ENCODE measurements around the gene DGKI. TPM values are rescaled to one million over a fixed set of nuclear protein-coding genes. Genes with fewer than 3 reads are reported as not detected.

DGKI gene
- total RNA-seq, 1 experiment from 2014 or later = 0.55 TPM

DNA sequence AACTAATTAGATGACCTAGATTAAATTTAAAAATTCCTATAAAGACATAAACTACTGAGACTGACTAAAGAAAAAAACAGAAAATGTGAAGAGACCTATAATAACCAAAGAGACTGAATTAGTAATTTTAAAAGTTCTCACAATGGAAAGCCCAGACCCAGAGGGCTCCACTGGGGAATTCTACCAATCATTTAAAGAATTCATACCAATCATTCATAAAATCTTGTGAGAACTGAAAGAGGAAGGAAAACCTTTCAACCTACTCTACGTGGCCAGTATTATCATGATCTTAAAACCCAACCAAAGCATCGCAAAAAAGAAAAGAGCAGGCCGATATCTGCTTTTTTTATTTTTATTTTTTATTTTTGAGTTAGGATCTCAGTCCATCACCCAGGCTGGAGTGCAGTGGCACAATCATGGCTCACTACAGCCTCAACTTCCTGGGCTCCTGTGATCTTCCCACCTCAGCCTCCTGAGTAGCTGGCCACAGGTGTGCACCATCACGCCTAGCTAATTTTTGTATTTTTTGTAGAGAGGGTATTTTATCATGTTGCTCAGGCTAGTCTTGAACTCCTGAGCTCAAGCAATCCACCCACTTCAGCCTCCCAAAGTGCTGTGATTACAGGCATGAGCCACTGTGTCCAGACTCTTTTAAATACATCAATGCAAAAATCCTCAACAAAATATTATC lies 48.6 kb downstream of the DGKI start:
- Histone ChIP-seq H3K4me1 (ENCODE audit: insufficient read depth, low read length) (peaks cover 3% of the 10 kb centered on the region; the same call in 1 of the 2 replicates), H3K23ac (ENCODE audit: insufficient read length, low read depth, low read length) (no peak overlapping the region), H2BK12ac (ENCODE audit: insufficient read length, low read depth, low read length) (no peak overlapping the region), H4K8ac (replicated peaks; ENCODE audit: insufficient read length, low read depth, low read length) (no peak overlapping the region), H3K56ac (ENCODE audit: insufficient read length, low read depth, low read length) (no peak overlapping the region), H4K91ac (ENCODE audit: insufficient read length, low read depth, low read length) (no peak overlapping the region), H3K4me2 (ENCODE audit: insufficient read depth, insufficient read length, low read length) (no peak overlapping the region), H2BK120ac (ENCODE audit: low read depth, low read length, poor library complexity, severe bottlenecking) (no peak overlapping the region), H3K9me3 (ENCODE audit: control insufficient read depth, low read depth, low read length) (no peaks in the 10 kb centered on the region), H3K79me1 (ENCODE audit: insufficient read depth, low read depth, low read length, poor library complexity, severe bottlenecking) (no peaks in the 10 kb centered on the region), H2BK5ac (ENCODE audit: insufficient read length, low read length) (no peak overlapping the region), H3K9ac (ENCODE audit: extremely low read depth, insufficient read length, low read length) (no peak overlapping the region), H4K20me1 (ENCODE audit: control insufficient read depth, insufficient read depth, insufficient read length) (no peaks in the 10 kb centered on the region), H2AK5ac (ENCODE audit: insufficient read length, low read length) (no peak overlapping the region), H3K27ac (ENCODE audit: insufficient read length, low read depth, low read length) (no peak overlapping the region), H3K14ac (ENCODE audit: insufficient read depth, low read length) (no peak overlapping the region), H3K79me2 (ENCODE audit: insufficient read depth, low read length) (no peaks in the 10 kb centered on the region), H4K5ac (ENCODE audit: insufficient read length, low read depth, low read length) (no peak overlapping the region), H3T11ph (ENCODE audit: low read length) (no peak overlapping the region), H2BK15ac (ENCODE audit: low read depth, low read length) (no peak overlapping the region), H3K18ac (ENCODE audit: insufficient read length, low read depth, low read length) (no peak overlapping the region), H3K23me2 (ENCODE audit: insufficient read length, low read depth, low read length, poor library complexity, severe bottlenecking) (no peaks in the 10 kb centered on the region), H3K27me3 (ENCODE audit: insufficient read depth, low read length) (no peaks in the 10 kb centered on the region), H2BK20ac (ENCODE audit: low read depth, low read length, poor library complexity, severe bottlenecking) (no peak overlapping the region), H2AFZ (ENCODE audit: low read length) (no peak overlapping the region), H3K4ac (ENCODE audit: low read depth, low read length) (no peak overlapping the region)
- DNase-seq = no peak
- Mint-ChIP-seq H3K27me3 (ENCODE audit: low read depth) (no peaks in the 10 kb centered on the region), H3K4me3 (no peak overlapping the region), H3K36me3 (ENCODE audit: insufficient read depth in 1 of 3, low read depth in 3 of 3) (peaks cover 8 to 13% (median 9%) of the 10 kb centered on the region in 3 experiments), H3K4me1 (peaks cover 6 to 9% of the 10 kb centered on the region in 2 experiments), H3K27ac (no peak overlapping the region), H3K9me3 (peaks cover 10 to 14% of the 10 kb centered on the region in 2 experiments)
- TF ChIP-seq, protein P1, sequence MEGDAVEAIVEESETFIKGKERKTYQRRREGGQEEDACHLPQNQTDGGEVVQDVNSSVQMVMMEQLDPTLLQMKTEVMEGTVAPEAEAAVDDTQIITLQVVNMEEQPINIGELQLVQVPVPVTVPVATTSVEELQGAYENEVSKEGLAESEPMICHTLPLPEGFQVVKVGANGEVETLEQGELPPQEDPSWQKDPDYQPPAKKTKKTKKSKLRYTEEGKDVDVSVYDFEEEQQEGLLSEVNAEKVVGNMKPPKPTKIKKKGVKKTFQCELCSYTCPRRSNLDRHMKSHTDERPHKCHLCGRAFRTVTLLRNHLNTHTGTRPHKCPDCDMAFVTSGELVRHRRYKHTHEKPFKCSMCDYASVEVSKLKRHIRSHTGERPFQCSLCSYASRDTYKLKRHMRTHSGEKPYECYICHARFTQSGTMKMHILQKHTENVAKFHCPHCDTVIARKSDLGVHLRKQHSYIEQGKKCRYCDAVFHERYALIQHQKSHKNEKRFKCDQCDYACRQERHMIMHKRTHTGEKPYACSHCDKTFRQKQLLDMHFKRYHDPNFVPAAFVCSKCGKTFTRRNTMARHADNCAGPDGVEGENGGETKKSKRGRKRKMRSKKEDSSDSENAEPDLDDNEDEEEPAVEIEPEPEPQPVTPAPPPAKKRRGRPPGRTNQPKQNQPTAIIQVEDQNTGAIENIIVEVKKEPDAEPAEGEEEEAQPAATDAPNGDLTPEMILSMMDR (conservative IDR thresholded peaks at IDR 0.05) = no peak
- WGBS (ENCODE audit: extremely low coverage, insufficient read length, low lambda C conversion rate) = no CpG with 5 or more reads among the region's 4 CpGs
